OCI-LY1 (cell line): ENCODE results near the gene ZNF462.

Experiments used
- H2AFZ ChIP-seq: fragments of 200-600 bp; sonication (generic), shearing (Covaris generic); 2 replicates; pipeline ENCODE4 v1.6.0; 2014; ENCODE audit warnings: antibody characterized with exemption, mild to moderate bottlenecking, low read length
- H3F3A ChIP-seq: fragments of 200-600 bp; sonication (generic), shearing (Covaris generic); 2 replicates; pipeline ENCODE4 v1.6.0; 2014; ENCODE audit warnings: mild to moderate bottlenecking, antibody characterized with exemption, low read length, moderate library complexity; ENCODE audit not compliant: insufficient read depth
- H3K27ac ChIP-seq: fragments of 200-600 bp; sonication (generic); 2 replicates; pipeline ENCODE4 v1.5.1; 2014; ENCODE audit warnings: low read length, mixed run types, mild to moderate bottlenecking, low read depth; ENCODE audit not compliant: poor library complexity, severe bottlenecking
- H3K27me3 ChIP-seq: fragments of 200-600 bp; sonication (generic); 2 replicates; pipeline ENCODE4 v1.6.0; 2014; ENCODE audit warnings: antibody characterized with exemption, mild to moderate bottlenecking, low read length, moderate library complexity; ENCODE audit not compliant: insufficient read depth
- H3K36me3 ChIP-seq: fragments of 200-600 bp; sonication (generic); 2 replicates; pipeline ENCODE4 v1.6.1; 2014; ENCODE audit warnings: mild to moderate bottlenecking, antibody characterized with exemption, low read length, moderate library complexity, mixed read lengths; ENCODE audit not compliant: insufficient read depth
- H3K4me1 ChIP-seq: fragments of 200-600 bp; sonication (generic); 2 replicates; pipeline ENCODE4 v1.5.1; 2014; ENCODE audit warnings: mild to moderate bottlenecking, low read length, moderate library complexity; ENCODE audit not compliant: insufficient read depth, severe bottlenecking
- H3K4me2 ChIP-seq: fragments of 200-600 bp; sonication (generic), shearing (Covaris generic); 2 replicates; pipeline ENCODE4 v1.6.1; 2014; ENCODE audit warnings: low read length
- H3K4me3 ChIP-seq: fragments of 200-600 bp; sonication (generic); 2 replicates; pipeline ENCODE4 v1.5.1; 2014; ENCODE audit warnings: low read length, low read depth, mild to moderate bottlenecking, mixed read lengths; ENCODE audit not compliant: poor library complexity, severe bottlenecking
- H3K79me2 ChIP-seq: fragments of 200-600 bp; shearing (Covaris generic); 2 replicates; pipeline ENCODE4 v1.6.1; 2016; ENCODE audit warnings: mixed run types, low read length, mixed read lengths; ENCODE audit not compliant: insufficient read depth
- H3K9ac ChIP-seq: fragments of 200-600 bp; sonication (generic), shearing (Covaris generic); 2 replicates; pipeline ENCODE4 v1.6.1; 2014; ENCODE audit warnings: mild to moderate bottlenecking, low read length, mixed read lengths
- H3K9me2 ChIP-seq: fragments of 200-600 bp; sonication (generic), shearing (Covaris generic); 2 replicates; pipeline ENCODE4 v1.6.1; 2014; ENCODE audit warnings: low read depth, mild to moderate bottlenecking, low read length, mixed read lengths
- H3K9me3 ChIP-seq: fragments of 200-600 bp; shearing (Covaris generic); 2 replicates; pipeline ENCODE4 v1.6.1; 2014; ENCODE audit warnings: low read length, mixed read lengths
- H4K20me1 ChIP-seq: fragments of 200-600 bp; sonication (generic), shearing (Covaris generic); 2 replicates; pipeline ENCODE4 v1.6.0; 2016; ENCODE audit warnings: mild to moderate bottlenecking, low read length; ENCODE audit not compliant: insufficient read depth
- CTCF ChIP-seq: fragments of 200-600 bp; sonication (generic), shearing (Covaris generic); IDR thresholded peaks from 2 replicates; pipeline ENCODE4 v1.5.1; 2017; ENCODE audit warnings: mild to moderate bottlenecking, antibody characterized with exemption, low read length, moderate library complexity, mixed read lengths
- EZH2 ChIP-seq: fragments of 200-600 bp; sonication (generic), shearing (Covaris generic); IDR thresholded peaks from 2 replicates; pipeline ENCODE4 v1.8.0; 2017; ENCODE audit warnings: borderline replicate concordance, mixed run types, mild to moderate bottlenecking, antibody characterized with exemption, low read length, moderate library complexity, mixed read lengths

The ZNF462 gene

GRCh38 chr9:106932675-106933074 is 69.7 kb downstream of the ZNF462 start:
- H3K9ac ChIP-seq = no peak overlapping the region
- H3K27ac ChIP-seq = no peak overlapping the region
- H3K9me3 ChIP-seq = no peaks in the 10 kb centered on the region
- H4K20me1 ChIP-seq = no peaks in the 10 kb centered on the region
- TF ChIP-seq EZH2 (no peak), CTCF (no peak)
- no peak overlapping the region for H2AFZ ChIP-seq
- no peaks in the 10 kb centered on the region for H3F3A ChIP-seq
- H3K4me1 ChIP-seq = no peaks in the 10 kb centered on the region
- H3K79me2 ChIP-seq = no peaks in the 10 kb centered on the region
- H3K4me3 ChIP-seq = no peak overlapping the region
- H3K27me3 ChIP-seq = no peaks in the 10 kb centered on the region
- no peak overlapping the region for H3K4me2 ChIP-seq
- no peaks in the 10 kb centered on the region for H3K36me3 ChIP-seq
- H3K9me2 ChIP-seq = no peaks in the 10 kb centered on the region

- Histone ChIP-seq H3K4me2 (no peak overlapping the region), H3K4me1 (no peaks in the 10 kb centered on the region), H3K9me2 (no peaks in the 10 kb centered on the region), H3K9me3 (no peaks in the 10 kb centered on the region), H3K9ac (no peak overlapping the region), H3K4me3 (no peak overlapping the region), H2AFZ (no peak overlapping the region), H3K27me3 (no peaks in the 10 kb centered on the region), H3F3A (no peaks in the 10 kb centered on the region), H3K27ac (no peak overlapping the region), H4K20me1 (no peaks in the 10 kb centered on the region), H3K79me2 (no peaks in the 10 kb centered on the region), H3K36me3 (no peaks in the 10 kb centered on the region)
- TF ChIP-seq EZH2 (no peak), CTCF (no peak)
Observed at GRCh38 chr9:106933470-106933869, 70.5 kb downstream of the ZNF462 start.

GRCh38 chr9:106934442-106935238 is 71.7 kb downstream of the ZNF462 start:
- TF ChIP-seq CTCF (no peak), EZH2 (no peak)
- H2AFZ ChIP-seq = no peak overlapping the region
- no peaks in the 10 kb centered on the region for H3K9me2 ChIP-seq
- no peaks in the 10 kb centered on the region for H3K36me3 ChIP-seq
- no peak overlapping the region for H3K4me2 ChIP-seq
- H3K79me2 ChIP-seq = no peaks in the 10 kb centered on the region
- no peaks in the 10 kb centered on the region for H3F3A ChIP-seq
- H3K27me3 ChIP-seq = no peaks in the 10 kb centered on the region
- H3K9ac ChIP-seq = no peak overlapping the region
- H3K4me3 ChIP-seq = no peak overlapping the region
- H3K27ac ChIP-seq = no peak overlapping the region
- H4K20me1 ChIP-seq = no peaks in the 10 kb centered on the region
- H3K4me1 ChIP-seq = no peaks in the 10 kb centered on the region
- no peaks in the 10 kb centered on the region for H3K9me3 ChIP-seq
